AG04450 (cell line): Measurements from ENCODE around the gene DUSP16. TPM values are rescaled to one million over a fixed set of nuclear protein-coding genes. Genes with fewer than 3 reads are reported as not detected.

Experiments used
- CTCF ChIA-PET: fragments of 300-600, 350-600 bp; formaldehyde crosslinking; extraction: SDS; loops from one replicate; lab custom pipeline; 2022; ENCODE audit warnings: antibody characterized with exemption, inconsistent platforms; lab: Charles Lee
- POLR2A ChIA-PET: fragments of 350-600 bp; formaldehyde crosslinking; extraction: SDS; loops from one replicate; lab custom pipeline; 2021; ENCODE audit warnings: antibody characterized with exemption, inconsistent platforms; lab: Yijun Ruan, JAX
- DNase-seq: peaks from one replicate; pipeline ENCODE4 v3.0.0-alpha.2; 2011; ENCODE audit warnings: low read depth, low spot score
- H3K27ac ChIP-seq: one replicate; pipeline ENCODE4 v1.5.1; 2012; ENCODE audit warnings: low read depth, low read length, control low read depth
- H3K27me3 ChIP-seq: one replicate; pipeline ENCODE4 v1.6.0; 2012; ENCODE audit warnings: low read length; ENCODE audit not compliant: control insufficient read depth, insufficient read depth
- H3K4me3 ChIP-seq: 2 replicates; pipeline ENCODE4 v1.5.1; 2011; ENCODE audit warnings: mild to moderate bottlenecking, low read depth, low read length, control low read depth
- H3K9me3 ChIP-seq: 2 replicates; pipeline ENCODE4 v1.5.1; 2012; ENCODE audit warnings: low read length; ENCODE audit not compliant: control insufficient read depth, insufficient read depth
- polyA plus RNA-seq: library from polyadenylated mRNA; depleted of rRNA; stranded (reverse); fragments of >200 nt; gene quantifications from 2 replicates; pipeline ENCODE4 v1.2.3, GENCODE V29; 2011
- TF ChIP-seq, protein P1 (sequence below): IDR thresholded peaks from 2 replicates; pipeline ENCODE4 v1.5.1; 2011; ENCODE audit warnings: low read depth, low read length, control low read depth, inconsistent platforms

The DUSP16 gene
- polyA plus RNA-seq, 1 experiment: 12.8 TPM

DNA sequence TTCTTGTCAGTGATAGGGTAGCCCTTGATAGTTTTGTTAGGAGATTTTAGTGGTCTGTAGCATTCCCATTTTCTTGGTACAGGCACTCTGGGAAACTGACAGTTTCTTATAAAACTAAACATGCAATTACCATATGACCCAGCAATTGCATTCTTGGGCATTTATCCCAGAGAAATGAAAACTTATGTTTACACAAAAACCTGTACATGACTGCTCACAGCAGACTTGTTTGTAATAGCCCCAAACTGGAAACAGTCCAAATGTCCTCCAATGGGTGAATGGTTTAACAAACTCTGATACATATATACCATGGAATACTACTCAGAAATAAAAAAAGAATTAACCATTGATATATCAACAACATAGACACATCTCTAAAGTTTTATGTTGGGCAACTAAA lies 130.3 kb downstream of the DUSP16 start:
- no peak overlapping the region for H3K4me3 ChIP-seq
- peak; percentile 94 for DNase-seq
- POLR2A ChIA-PET: interaction anchor here (0.5 kb wide), 1 partner anchor 304 kb away, joined by 3 read pairs; no protein-coding TSS in a partner anchor
- H3K27me3 ChIP-seq: no peaks in the 10 kb centered on the region
- TF ChIP-seq, protein P1, sequence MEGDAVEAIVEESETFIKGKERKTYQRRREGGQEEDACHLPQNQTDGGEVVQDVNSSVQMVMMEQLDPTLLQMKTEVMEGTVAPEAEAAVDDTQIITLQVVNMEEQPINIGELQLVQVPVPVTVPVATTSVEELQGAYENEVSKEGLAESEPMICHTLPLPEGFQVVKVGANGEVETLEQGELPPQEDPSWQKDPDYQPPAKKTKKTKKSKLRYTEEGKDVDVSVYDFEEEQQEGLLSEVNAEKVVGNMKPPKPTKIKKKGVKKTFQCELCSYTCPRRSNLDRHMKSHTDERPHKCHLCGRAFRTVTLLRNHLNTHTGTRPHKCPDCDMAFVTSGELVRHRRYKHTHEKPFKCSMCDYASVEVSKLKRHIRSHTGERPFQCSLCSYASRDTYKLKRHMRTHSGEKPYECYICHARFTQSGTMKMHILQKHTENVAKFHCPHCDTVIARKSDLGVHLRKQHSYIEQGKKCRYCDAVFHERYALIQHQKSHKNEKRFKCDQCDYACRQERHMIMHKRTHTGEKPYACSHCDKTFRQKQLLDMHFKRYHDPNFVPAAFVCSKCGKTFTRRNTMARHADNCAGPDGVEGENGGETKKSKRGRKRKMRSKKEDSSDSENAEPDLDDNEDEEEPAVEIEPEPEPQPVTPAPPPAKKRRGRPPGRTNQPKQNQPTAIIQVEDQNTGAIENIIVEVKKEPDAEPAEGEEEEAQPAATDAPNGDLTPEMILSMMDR: no peak
- no peak overlapping the region for H3K27ac ChIP-seq
- CTCF ChIA-PET: no interaction called here
- H3K9me3 ChIP-seq: no peaks in the 10 kb centered on the region

- H3K9me3 ChIP-seq: no peaks in the 10 kb centered on the region; the same call in none of the 2 replicates
- no peak overlapping the region for H3K27ac ChIP-seq
- ChIA-PET CTCF (interaction anchor here (0.6 kb wide), 1 partner anchor 251 kb away, joined by 3 read pairs; no protein-coding TSS in a partner anchor), POLR2A (no interaction called here)
- TF ChIP-seq, protein P1: no peak
- H3K27me3 ChIP-seq: no peaks in the 10 kb centered on the region
- no peak overlapping the region for H3K4me3 ChIP-seq
- DNase-seq: no peak
Measured at GRCh38 chr12:12428961-12429657, 133.6 kb downstream of the DUSP16 start.

DNA sequence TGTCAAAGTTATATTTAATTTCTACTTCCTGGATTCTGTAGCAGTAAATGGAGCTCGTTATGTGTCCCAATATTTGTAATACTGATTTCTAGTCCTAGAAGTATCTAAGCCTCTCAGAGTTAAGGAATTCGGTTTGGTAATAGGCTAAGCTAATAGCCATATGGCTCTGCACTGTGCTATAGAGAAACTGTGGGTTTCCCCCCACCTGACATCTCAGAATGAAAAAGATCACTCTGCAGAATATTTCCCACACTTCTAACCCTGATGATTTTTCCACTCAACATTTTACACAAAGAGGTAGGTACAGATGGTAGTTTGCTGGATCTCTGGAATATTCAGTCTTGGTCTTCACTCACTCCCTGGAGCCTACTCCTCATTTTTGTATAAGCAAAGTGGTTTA lies 134.6 kb downstream of the DUSP16 start:
- POLR2A ChIA-PET: no interaction called here
- H3K27ac ChIP-seq: no peak overlapping the region
- peaks cover 1% of the 10 kb centered on the region for H3K9me3 ChIP-seq
- no peak overlapping the region for H3K4me3 ChIP-seq
- CTCF ChIA-PET: interaction anchor here (0.6 to 1.1 kb wide), 2 partner anchors 10 to 28 kb away, joined by 3 to 10 read pairs; no protein-coding TSS in a partner anchor
- DNase-seq: no peak
- no peaks in the 10 kb centered on the region for H3K27me3 ChIP-seq
- TF ChIP-seq, protein P1: no peak

DNA sequence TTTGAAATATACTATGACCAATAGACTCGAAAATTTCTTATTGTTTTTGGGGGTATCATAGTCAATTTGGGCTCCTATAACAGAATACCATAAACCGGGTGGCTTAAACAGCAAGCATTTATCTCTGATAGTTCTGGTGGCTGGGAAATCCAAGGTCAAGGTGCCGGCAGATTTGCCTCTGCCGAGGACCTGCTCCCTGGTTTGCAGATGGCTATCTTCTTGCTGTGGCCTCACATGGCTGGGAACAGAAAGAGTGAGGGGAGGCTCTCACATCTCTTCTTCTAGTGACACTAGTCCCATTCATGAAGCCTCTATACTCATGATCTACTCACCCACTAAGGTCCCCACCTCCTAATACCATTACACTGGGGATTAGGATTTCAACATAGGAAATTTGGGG lies 135.1 kb downstream of the DUSP16 start:
- peaks cover 4% of the 10 kb centered on the region for H3K9me3 ChIP-seq
- no peak for DNase-seq
- CTCF ChIA-PET: interaction anchor here (0.6 to 1.1 kb wide), 2 partner anchors 10 to 28 kb away, joined by 3 to 10 read pairs; no protein-coding TSS in a partner anchor
- TF ChIP-seq, protein P1: no peak
- H3K27me3 ChIP-seq: no peaks in the 10 kb centered on the region
- POLR2A ChIA-PET: no interaction called here
- H3K27ac ChIP-seq: no peak overlapping the region
- no peak overlapping the region for H3K4me3 ChIP-seq

GRCh38 chr12:12425616-12426015 lies 137.0 kb downstream of the DUSP16 start:
- Histone ChIP-seq H3K27ac (no peak overlapping the region), H3K4me3 (no peak overlapping the region), H3K9me3 (peaks cover 4% of the 10 kb centered on the region), H3K27me3 (no peaks in the 10 kb centered on the region)
- DNase-seq: no peak
- POLR2A ChIA-PET: no interaction called here
- CTCF ChIA-PET: interaction anchor here (0.6 kb wide), 1 partner anchor 476 kb away, joined by 3 read pairs; no protein-coding TSS in a partner anchor
- TF ChIP-seq, protein P1: no peak
